Measurements from ENCODE around the gene PRR29. TPM values are rescaled to one million over a fixed set of nuclear protein-coding genes. Genes with fewer than 3 reads are reported as not detected.

Gene PRR29
- 0.08 TPM for polyA plus RNA-seq (2013, experiment 1 of 2; ENCODE audit: insufficient read length)
- 0.11 TPM for polyA plus RNA-seq (2013, experiment 2 of 2; ENCODE audit: insufficient read length)

GRCh38 chr17:63998050-63998720 is at the start of gene PRR29:
Gene PRR29, plus strand, starts transcription at chr17:63998351. Its CDS starts 14 bp downstream, at chr17:63998365.
- peak; percentile 65 for DNase-seq

GRCh38 chr17:63948521-63948920 is 49.6 kb upstream of the PRR29 start:
- no peak for DNase-seq

- no peak for DNase-seq
Observed at GRCh38 chr17:63949576-63950250, 48.4 kb upstream of the PRR29 start.

- DNase-seq, result no peak
Observed at GRCh38 chr17:63950940-63951907, 46.9 kb upstream of the PRR29 start.

- DNase-seq, result no peak
Observed at GRCh38 chr17:63954402-63955063, 43.6 kb upstream of the PRR29 start.

- no peak for DNase-seq
Observed at GRCh38 chr17:63955232-63955631, 42.9 kb upstream of the PRR29 start.

- DNase-seq, result no peak
Observed at GRCh38 chr17:63955791-63956190, 42.4 kb upstream of the PRR29 start.

GRCh38 chr17:63956296-63956920 is 41.7 kb upstream of the PRR29 start:
- peak; percentile 37 for DNase-seq

- DNase-seq, result no peak
Observed at GRCh38 chr17:63960006-63960405, 38.1 kb upstream of the PRR29 start.

GRCh38 chr17:63960430-63960829 is 37.7 kb upstream of the PRR29 start:
- DNase-seq, result no peak

GRCh38 chr17:63961355-63962212 is 36.6 kb upstream of the PRR29 start:
- peak; percentile 71 for DNase-seq

GRCh38 chr17:63962298-63962744 is 35.8 kb upstream of the PRR29 start:
- DNase-seq, result no peak

GRCh38 chr17:63963123-63963522 is 35.0 kb upstream of the PRR29 start:
- DNase-seq, result no peak

GRCh38 chr17:63966646-63967264 is 31.4 kb upstream of the PRR29 start:
- DNase-seq, result no peak

- DNase-seq, result no peak
Observed at GRCh38 chr17:63967953-63968352, 30.2 kb upstream of the PRR29 start.

- no peak for DNase-seq
Observed at GRCh38 chr17:63969278-63969677, 28.9 kb upstream of the PRR29 start.

- DNase-seq, result no peak
Observed at GRCh38 chr17:63972796-63973195, 25.4 kb upstream of the PRR29 start, which contains the start of gene SCN4A. Gene SCN4A, minus strand, starts transcription at chr17:63972918. Its CDS starts 77 bp downstream, at chr17:63972841.

GRCh38 chr17:63973247-63973646 is 24.9 kb upstream of the PRR29 start:
- DNase-seq, result no peak

GRCh38 chr17:63973930-63974593 is 24.1 kb upstream of the PRR29 start:
- no peak for DNase-seq
